Right lobe of liver (tissue), 4 donors: ENCODE data around the gene MEMO1.

Source experiments
- POLR2A ChIP-seq: fragments of 450-650 bp; IDR thresholded peaks from one replicate; pipeline ENCODE4 v1.6.1; 2017; ENCODE audit warnings: antibody characterized with exemption, mild to moderate bottlenecking
- TF ChIP-seq, protein P1 (sequence below), 4 donors: fragments of 200-600 bp in 3 of 4; fragments of 450-650 bp in 1 of 4; IDR thresholded peaks; one replicate each; pipeline versions ENCODE4 v1.5.1 to v1.8.0; 2016 to 2022; ENCODE audit warnings: antibody characterized with exemption in 4 of 4, mild to moderate bottlenecking in 2 of 4
- donor health status: DM: no; HTN: no; CAD: no.
- donor health status: DM: no; HTN: no; CAD: no.
- donor health status: DM: no; HTN: yes; CAD: no.

- TF ChIP-seq, protein P1, sequence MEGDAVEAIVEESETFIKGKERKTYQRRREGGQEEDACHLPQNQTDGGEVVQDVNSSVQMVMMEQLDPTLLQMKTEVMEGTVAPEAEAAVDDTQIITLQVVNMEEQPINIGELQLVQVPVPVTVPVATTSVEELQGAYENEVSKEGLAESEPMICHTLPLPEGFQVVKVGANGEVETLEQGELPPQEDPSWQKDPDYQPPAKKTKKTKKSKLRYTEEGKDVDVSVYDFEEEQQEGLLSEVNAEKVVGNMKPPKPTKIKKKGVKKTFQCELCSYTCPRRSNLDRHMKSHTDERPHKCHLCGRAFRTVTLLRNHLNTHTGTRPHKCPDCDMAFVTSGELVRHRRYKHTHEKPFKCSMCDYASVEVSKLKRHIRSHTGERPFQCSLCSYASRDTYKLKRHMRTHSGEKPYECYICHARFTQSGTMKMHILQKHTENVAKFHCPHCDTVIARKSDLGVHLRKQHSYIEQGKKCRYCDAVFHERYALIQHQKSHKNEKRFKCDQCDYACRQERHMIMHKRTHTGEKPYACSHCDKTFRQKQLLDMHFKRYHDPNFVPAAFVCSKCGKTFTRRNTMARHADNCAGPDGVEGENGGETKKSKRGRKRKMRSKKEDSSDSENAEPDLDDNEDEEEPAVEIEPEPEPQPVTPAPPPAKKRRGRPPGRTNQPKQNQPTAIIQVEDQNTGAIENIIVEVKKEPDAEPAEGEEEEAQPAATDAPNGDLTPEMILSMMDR (IDR thresholded peaks at IDR 0.05) = no peak
- no peak for TF ChIP-seq POLR2A
These were observed 23.2 kb downstream of the MEMO1 start for GRCh38 chr2:31987454-31988220.
